HG02885 (cell line): ENCODE measurements around the gene MED27.
"Not testable (repeated sequence)": the region's sequence is repeated elsewhere in the genome, so short reads cannot be mapped to it uniquely, and the experiment has no call there.

Experiments
- ATAC-seq: cut with Tn5 transposase; IDR thresholded peaks from one replicate; pipeline ENCODE4 v1.9.1; 2021; ENCODE audit warnings: mild to moderate bottlenecking; ENCODE audit not compliant: unreplicated experiment, poor library complexity

MED27 gene

DNA sequence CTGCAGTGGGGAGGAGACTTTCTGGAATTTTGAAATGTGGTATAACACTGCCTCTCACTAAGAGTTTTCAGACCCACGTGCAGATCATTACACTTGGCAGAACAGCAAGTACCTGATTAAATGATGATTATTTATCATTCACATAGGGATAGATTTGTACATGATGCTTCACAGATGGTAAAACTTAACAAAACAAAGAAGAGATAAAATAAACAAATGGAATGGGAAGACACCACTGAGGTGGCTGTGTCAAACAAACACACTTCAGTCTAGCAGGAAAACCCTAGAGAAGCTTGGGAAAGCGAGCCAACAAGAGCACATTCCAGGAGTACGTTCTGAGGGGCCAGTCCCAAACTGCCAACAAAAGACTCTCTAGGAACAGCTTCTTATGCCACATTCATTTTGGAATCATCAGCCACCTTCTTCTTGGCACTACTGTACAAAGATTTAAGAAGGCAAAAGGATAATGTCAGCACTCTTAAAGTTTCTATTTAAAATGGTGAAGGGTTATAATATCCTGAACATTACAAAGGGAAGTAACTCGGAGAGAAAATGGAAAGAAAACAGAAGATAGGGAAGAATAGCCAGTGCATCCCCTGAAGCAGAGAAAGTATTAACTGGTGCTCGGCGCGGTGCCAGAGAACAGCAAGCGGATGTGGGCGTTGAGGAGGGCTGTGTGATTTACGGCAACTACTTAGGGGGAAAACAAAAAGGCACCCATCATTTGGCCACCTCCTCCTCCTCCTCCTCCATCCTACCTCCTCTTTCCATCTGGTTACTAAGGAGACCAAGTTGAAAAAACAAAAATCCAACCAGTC lies 1.6 kb downstream of the MED27 start:
- ATAC-seq: no peak

DNA sequence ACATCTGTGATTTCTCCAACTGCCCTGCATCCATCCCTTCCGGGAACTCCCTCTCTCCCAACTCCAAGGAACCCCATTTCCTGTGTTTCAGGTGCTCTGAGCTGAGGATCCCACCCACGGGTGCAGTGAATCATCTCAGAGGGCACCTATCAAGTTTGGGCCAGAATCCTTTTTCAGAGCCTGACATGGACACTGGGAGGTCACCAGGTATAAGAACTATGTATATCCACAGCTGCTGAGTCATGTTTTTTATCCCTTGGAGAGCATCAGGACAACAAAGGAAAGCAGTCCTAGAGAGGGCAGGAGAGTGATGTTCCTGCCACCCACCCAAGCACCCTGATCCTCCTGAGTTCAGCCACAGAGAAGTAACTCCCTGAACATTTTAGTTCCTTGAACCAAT lies 3.8 kb downstream of the MED27 start:
- ATAC-seq: no peak

DNA sequence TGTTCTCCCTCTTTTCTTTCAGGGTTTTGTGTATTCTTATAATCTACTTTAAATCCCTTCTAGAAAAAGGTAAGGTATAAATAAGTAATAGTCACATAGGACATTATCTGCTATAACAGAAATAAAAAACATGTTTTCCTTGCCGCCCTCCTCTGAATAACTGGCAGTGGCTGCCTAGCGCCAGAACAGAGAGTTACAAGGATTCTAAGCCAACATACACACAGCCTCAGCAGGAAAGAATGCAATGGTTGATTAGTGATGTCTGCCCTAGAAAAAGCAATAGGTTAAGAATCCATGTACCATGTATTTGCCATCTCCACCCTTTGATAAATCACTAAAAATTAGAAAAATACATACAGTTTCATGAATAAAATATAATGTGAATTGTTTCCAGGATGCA lies 4.9 kb downstream of the MED27 start:
- ATAC-seq: no peak

DNA sequence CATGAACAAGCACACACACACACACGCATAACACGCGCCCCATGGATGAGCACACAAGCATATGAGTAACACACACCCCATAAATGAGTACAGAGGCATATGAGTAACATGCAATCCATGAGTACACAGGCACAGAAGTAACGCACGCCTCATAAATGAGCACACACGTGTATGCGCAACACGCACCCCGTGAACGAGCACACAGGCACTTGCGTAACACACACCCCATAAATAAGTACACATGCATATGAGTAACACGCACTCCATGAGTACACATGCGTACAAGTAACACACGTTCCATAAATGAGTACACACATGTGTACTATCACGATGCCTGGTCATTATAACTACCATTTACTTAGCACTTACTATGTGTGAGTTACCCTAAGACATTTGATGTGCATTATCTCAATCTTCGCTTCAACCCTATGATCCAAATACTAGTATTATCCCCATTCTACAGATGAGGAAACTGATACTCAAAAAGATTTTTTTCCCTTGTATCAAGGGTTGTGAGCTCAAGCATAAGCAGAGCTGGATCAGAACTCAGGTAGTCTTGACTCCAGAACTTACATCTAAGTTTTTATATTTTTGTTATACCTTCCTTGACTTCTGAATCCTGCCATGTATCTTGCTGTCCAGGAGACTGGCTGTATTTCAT lies 7.7 kb downstream of the MED27 start:
- ATAC-seq: no peak

DNA sequence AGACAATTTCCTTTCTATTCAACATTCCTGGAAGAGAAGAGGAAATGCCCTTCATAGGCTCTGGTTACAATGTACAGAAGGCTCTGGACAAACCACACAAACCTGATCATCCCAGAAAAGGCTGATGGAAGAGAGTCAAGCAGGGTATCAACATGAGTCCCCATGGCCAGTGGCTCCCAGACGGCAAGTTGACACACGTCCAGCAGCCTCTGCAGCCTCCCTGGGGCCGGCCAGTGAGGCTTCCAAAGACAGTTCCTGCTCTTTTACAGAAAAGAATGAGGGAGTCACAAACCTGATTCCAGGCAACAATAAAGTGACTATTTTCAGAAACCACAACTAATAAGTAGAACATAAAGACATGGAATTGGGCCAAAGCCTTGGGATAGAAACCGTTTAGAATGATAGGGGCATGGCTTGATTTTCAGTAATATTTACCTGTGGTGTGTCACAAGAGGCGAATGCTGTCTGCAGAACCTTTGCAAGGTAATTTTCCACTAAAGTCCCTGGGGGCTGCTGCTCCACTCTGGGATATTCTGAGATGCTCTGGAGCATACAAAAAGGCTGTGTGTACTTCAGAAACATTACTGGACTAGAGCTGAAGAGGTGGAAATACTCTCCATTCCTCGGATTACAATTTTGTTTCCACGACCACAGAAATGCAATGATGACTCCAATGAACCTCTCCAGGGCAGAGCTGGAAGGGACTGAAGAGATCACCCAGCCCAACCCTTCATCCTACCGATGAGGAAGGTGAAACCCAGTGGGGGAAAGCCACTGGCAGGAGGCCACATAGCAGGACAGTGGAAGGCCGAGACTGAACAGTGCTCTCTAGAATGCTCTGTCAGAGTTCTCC lies 10.4 kb downstream of the MED27 start:
- ATAC-seq: no peak

DNA sequence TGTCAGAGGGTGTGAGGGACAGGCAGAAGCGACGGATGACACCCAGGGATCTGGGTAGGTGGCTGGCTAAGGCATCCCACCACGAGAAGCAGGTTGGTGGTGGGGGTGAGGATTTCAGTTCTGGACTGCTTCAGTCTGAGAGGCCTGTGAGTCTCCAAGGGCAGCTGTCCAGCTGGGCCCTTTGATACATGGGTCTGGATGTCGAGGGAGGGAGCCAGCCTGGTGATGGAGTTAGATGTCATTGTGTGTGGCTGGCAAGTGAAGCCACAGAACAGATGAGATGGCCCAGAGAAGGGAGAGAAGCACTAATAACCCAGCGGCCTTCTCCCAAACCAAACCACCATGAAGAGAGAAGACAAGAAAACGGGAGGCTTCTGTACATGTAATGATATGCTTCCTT lies 11.1 kb downstream of the MED27 start:
- ATAC-seq: no peak

DNA sequence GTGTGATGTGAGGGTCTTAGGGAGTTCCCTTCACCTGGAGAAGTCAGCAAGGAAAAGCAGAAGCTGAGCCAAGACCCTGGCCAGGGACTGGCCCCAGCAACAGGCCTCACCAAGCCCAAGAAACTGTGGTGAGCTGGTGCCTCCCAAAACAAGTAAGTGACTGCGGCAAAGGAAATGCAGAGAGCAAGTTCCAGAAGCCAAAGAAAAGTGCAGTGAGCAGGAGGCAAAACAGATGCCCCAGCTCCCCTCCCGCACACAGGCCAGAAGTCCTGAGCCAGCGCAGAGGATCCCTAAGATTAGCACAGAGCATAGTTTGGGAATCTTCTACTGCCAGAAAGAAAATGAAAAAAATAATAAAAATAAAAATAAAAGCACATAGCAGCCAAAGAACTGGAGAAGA lies 13.2 kb downstream of the MED27 start:
- ATAC-seq: no peak

DNA sequence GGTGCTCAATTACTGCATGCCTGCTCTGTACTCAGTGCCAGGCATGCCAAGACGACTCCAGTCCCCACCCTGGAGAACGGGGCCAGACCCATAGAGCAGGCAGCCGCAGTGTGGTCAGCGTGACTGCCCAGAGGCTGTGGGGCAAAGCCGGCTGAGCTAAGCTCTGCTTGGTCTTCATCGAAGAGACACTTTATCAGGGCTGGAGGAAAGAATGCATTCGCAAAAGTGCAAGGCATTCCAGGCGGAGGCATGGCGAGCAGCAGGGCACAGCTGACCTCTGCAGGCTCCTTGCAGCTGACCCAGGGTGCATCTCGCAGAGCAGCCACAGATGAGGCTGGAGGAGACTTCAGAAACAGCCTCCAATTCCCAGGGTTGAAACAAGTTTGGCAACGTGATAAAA lies 13.6 kb downstream of the MED27 start:
- no peak for ATAC-seq

DNA sequence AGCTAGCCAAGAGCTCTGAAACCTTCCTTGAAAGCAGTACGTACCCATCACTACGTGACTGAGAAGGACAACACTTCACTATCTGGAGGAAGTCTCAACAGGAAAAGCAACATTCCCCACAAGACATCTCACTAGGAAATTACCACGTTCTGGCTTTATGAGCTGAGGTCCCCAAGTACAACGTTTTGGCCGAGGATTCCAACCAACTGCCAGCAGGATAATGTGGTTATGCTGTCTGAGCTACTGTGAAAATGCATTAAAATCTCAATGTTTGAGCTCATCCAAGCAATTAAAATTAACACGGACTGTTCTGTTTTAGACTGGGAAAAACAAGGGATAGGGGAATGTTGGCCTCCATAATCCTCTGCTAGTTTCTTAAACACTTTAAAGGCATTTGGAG lies 16.4 kb downstream of the MED27 start:
- no peak for ATAC-seq

DNA sequence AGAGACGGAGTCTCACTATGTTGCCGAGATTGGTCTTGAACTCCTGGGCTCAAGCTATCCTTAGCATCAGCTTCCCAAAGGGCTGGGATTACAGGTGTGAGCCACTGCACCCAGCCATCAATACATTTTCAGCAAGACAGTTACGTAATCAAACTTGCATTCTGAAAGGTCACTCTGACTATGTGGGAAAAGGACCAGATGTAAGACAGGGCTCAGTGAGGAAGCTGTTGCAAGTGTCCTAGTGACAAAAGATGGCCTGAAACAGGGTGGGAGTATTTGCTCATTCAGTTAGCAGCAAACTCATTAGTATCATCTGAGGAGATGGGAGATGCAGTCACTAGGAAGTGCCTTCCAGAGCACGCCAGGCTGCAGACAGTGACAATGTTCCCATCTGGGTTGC lies 16.9 kb downstream of the MED27 start:
- ATAC-seq: no peak

DNA sequence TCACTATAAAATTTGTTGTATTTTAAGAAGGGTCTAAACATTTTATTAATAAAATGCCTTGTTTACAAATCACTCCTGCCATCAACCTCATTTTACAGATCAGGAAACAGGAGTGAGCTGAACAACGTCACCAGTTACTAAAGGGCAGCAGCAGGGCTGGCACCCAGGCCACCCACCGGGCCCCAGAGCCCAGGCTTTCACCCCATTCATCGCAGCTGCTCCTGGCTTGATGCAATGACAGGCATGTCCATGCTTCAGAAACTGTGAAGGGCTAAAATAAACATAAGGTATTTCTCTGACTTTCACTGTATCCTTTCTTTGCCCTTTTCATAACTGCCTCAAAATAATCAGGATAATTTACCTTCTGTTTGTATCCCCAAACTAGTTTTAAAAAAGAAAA lies 18.1 kb downstream of the MED27 start:
- ATAC-seq: no peak

DNA sequence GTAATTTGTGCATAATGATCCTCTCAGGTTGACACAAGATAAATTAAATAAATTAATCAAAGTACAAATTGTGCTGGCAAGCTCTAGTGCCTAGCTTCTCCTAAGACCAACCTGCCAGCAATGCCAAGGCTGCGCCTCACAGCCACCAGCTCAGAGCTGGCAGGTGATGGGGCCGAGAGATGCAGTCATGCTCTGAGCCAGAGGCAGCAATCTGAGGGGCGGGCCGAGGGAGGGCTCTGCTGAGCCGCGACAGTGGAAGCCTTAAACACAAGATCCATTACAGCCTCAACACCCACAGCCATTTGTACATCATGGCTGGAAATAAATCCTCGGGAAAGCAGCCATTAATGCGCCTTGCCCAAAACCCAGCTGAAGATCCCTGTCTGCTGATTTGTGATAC lies 20.3 kb downstream of the MED27 start:
- ATAC-seq: no peak

DNA sequence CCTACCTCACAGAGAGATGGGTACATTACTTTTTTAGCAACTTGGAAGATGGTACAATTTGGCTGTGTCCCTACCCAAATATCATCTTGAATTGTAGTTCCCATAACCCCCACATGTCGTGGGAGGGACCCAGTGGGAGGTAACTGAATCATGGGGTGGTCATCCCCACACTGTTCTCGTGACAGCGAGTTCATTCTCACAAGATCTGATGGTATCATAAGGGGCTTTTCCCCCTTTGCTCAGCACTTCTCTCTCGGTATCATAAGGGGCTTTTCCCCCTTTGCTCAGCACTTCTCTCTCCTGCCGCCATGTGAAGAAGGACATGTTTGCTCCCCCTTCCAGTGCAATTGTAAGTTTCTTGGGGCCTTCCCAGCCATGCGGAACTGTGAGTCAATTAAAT lies 21.4 kb downstream of the MED27 start:
- ATAC-seq: not testable (repeated sequence)

DNA sequence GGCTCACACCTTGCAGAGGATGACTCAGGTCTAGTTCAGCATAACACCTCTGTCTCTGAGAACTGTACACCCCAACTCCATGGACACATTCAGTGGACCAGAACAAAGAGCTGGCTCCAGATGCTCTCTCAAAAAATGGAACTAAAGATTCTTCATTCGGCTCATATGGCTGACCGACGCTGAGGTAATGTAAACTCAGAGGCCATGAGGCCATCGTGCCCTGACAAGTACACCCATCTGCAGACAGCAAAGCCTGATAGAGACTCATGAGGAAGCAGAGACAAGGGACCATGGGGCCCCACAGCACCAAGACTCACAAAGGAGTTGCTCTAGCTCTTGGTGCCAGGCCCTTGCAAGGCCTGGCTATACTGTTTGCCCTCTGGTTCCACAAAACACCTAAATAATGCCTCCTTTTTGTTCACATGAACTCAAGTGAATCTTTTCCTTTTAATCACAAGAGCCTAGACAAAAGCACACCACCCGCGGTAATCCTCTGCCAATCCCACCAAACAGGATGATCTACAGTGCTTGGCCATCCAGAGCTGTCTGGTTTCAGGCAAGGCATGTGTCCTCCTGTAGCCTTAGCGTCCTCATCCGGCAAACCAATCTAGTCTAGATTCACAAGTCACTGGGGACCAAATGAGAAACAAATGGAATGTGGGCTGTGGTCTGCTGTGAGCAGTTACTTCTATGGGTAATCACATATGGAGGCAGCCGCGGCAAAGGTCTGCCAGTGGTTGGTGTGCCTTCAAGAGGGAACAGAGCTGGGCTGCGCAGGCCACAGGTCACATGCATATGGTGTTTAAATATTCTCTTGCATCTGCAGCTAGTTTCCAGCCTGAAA lies 22.7 kb downstream of the MED27 start:
- no peak for ATAC-seq

DNA sequence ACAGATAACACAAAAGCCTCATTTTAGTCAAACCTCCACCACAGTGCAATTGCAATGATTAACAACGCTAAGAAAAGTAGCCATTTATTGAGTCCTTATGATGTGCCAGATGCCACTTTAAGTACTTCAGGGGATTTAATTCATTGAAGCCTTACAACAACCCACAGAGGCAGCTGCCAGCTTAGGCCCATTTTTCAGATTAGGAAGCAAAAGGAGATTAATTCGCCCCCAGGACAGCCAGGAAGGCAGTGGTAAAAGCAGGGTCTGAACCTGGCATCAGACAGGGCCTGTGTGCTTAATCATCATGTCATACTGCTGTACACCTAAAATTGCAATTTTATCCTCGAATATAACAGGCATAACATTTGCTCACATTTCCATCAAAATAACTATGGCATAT lies 23.9 kb downstream of the MED27 start:
- no peak for ATAC-seq

DNA sequence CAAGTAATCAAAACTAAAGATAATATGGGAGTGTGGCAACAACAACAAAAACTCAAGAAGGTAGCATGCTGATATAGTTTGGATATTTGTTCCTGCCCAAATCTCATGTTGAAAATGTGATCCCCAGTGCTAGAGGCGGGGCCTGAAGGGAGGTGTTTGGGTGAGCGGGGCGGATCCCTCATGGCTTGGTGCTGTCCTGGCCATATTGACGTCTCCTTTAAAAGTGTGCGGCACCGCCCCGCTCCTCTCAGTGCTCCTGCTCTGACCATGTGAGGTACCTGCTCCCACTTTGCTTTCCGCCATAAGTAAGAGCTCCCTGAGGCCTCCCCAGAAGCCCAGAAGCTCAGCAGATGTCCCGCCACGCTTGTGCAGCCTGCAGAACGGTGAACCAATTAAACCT lies 25.6 kb downstream of the MED27 start:
- no peak for ATAC-seq

DNA sequence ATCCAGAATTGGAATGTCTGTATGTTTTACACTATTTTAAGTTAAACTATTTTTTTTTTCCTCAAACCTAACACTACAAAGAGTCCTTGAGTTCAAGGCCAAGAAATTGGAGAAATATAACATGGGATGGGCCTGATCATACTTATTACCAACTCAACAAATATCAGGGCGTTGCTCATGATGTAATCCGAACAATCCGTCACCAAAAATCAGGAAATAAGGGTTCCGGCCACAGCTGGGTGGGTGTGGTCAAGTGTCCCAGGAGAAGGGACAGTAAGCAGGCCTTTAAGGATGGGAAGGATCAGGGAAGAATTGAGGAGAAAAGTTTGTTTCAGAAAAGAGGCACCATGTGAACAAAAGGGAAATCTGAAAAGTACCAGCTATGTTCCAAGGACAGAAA lies 29.8 kb downstream of the MED27 start:
- ATAC-seq: no peak

DNA sequence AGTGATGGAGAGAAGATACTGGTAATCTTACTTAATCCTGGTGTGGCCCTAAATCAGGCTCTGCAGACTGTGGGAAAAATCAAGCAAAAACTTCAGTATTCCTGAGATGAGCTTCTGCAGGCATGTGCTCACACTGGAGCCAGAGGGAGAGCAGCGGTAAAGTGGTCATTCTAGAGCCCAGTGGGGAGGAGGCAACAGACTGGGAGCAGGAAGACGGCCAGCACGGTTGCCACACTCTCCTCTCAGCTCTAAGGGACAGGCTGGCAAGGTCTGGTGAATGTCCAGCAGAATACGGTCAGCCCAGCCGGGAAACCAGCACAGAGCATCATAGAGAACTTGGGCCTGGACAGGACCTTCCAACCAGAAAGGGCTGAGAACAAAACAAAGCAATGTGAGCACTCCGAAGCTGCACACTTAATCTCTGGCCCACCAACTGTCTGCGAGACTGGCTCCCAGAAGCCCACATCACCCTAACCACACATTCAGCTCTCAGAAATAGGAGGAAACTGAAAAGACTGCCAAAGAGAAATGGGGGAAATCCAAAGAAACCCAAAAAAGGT lies 30.3 kb downstream of the MED27 start:
- ATAC-seq: no peak

DNA sequence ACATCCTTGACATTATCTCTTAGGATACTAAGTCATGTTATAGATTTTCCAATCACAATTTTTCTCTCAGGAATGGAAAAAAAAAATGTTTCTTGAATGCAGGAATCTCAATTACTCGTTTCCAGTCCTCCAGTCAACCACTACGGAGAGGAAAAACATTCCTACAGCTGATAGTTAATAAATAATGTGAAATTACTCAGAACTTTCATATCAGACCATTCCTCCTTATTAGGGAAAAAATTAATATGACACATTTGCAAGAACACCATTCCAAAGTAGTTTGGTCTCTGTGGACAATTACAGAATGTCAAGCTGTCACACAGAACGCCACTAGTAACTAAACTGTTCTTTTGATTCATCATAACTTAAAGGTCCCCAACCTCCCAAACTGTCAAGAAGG lies 31.5 kb downstream of the MED27 start:
- no peak for ATAC-seq

DNA sequence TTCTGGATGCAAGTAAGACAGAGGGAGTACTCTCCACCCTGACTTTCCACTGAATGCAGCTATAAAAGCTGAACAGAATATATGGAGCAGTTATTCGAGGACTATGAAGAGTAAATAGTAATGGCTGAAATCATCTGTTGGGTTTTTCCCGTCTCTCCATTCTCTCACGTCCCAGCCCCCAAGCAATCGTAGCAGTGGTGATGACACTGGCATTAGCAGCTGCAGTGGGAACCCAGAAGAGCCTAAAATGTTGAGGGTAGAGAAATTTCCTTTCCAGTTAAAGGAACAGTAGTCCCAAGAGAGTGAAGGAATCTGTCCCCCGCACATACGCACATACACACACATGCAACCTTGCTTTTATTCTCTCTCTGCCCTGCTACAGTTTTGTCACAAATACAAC lies 33.2 kb downstream of the MED27 start:
- ATAC-seq: no peak
